Measurements from ENCODE around the gene TNP1.

TNP1 gene

GRCh38 chr2:216837740-216838139, 22.1 kb downstream of the TNP1 start:
- DNase-seq = no peak

DNA sequence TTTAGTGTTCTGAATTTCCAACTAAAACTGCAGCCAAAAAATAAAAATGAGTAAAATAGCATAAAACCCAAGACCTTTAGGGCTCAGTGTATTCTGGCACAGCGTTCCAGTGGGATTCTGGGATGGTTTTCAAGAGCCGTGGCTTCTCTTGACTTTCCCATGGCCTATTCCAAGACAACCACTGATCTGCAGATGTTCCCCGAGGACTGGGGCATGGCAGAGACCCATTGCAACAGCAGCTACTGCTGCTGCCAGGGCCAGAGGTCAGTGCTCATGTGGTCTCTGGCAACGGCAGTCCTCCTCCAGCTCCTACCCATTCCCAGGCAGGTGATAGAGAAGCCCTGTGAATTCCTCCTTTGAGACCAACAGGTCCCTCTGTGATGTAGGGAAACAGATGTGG, 26.8 kb downstream of the TNP1 start:
- no peak for DNase-seq

DNA sequence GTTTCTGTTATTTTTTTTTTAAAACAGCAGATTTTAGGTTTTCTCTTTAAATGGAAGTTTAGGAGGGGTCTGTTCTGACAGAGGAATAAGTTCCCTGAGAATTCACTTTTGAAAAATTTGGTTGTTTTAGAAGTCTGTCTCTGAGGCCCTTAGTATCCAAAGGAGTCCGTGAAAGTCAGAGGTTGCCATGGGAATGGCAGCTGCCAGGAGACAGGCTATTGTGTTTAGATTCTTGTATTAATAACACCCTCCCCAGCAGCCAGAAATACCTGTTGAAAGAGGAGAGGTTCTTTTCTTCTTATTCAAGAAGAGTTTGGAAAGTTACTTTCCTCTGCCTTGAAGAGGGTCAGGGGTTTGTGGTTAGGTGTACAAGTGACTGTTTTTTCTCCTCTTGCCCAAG, 29.5 kb downstream of the TNP1 start:
- DNase-seq = peak in 1 of 2 experiments; percentile 23

- DNase-seq = peak; percentile 26 to 79
Observed at GRCh38 chr2:216829533-216829932, 30.3 kb downstream of the TNP1 start.

DNA sequence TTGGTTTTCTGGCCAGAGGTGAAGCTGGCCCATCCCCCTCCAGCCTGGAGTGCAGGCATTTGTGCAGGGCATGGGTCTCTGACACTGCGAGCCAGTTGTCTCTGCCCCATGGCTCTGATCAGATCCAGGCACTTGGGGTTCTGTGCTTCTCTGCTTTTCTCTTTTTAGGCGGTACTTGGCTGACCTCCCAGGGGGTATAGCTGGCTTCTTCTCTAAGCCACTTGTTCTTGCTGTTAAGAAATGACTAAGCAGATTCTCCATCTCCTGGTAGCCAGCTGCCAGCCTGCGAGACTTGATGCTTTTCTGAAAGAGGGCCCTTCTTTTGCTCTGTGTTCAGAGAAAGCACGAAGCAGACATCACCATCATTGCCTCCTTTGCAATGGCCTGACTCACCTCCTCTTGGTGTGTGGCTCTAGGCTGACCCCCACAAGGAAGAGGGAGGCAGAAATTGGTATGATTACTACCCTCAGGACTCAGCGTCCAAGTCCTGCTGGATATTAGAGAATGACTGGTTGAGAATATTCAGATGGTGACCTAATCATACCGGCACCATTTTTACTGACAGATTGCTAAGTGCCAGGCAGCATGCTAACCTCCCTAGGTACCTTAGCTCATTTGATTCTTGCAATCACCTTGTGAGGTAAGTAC, 32.7 kb downstream of the TNP1 start:
- no peak for DNase-seq

GRCh38 chr2:216822470-216822869, 37.4 kb downstream of the TNP1 start:
- no peak for DNase-seq

- no peak for DNase-seq
Observed at GRCh38 chr2:216820709-216821108, 39.2 kb downstream of the TNP1 start.

DNA sequence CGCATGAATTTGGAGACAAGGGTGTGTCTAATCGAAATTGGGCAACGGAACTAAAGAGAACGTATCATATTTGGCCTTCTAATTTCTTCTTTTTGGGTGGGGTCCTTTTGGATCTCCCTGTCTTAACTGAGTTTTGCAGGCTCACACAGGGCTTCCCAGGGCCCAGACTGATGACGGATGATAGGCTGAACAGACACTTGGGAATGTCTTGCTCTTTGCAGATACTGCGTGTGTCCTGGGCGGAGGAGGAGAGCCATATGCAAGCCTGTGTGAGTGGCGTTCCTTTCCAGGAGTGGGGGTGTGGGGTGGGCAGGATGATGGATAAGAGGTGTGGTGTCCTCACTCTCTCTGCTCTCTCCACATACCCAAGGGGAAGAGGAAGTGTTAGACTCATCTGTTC, 40.1 kb downstream of the TNP1 start:
- no peak for DNase-seq

DNA sequence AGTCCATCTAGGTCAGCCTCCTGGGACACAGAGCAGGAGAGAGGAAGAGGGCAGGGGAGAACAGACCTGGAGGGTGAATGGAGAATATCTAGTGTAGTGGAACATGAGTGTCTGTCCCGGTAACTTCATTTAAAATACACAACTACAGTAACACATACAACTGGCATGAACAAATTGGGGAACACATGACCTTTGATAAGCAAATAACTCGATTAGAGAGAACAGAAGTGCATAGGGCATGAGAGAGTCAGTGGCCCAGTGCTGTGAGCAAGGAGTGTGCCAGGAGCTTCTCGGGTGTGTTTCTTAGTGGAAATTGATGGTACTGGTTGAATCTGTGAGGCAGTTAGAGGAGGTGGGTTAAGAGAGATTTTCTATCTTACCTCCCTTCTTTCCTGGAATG, 40.8 kb downstream of the TNP1 start:
- DNase-seq = no peak

DNA sequence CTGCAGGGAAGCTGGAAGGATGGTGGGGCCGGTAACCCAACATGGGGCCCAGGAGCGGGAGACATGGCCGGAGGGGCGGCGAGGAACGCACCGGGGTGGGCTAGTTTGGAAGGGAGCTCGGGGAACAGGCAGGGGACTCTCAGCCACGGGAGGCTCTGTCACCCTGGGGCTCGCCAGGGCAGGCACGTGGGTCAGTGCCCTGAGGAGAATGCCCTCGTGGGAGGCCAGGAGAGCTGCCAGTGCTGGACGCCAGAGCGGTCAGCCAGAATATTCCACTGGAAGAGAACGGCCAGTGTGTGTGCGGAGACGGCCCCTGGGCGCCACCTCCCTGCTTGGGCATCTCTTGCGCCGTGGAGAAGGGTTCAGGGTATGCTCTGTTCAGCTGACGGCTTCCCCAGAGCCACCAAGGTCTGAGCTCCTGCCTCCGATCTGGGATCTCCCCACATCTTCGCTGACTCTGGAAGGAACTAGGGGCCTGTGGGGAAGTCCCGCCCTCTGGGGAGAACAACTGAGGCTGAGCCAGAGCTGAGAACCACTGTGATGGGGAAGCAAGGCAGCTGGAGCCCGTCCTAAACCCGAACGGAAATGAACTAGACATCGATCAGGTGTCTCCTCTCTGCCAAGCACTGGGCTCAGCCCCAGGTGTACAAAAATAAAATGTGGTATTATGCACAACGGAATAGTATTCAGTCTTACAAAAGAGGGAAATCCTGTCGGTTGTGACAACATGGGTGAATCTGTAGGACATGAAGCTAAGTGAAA, 49.3 kb downstream of the TNP1 start:
- DNase-seq = peak in 1 of 2 experiments; percentile 8

All from NCI-H2081 (cell line).